ENCODE measurements around the gene CCDC159.

Gene CCDC159

DNA sequence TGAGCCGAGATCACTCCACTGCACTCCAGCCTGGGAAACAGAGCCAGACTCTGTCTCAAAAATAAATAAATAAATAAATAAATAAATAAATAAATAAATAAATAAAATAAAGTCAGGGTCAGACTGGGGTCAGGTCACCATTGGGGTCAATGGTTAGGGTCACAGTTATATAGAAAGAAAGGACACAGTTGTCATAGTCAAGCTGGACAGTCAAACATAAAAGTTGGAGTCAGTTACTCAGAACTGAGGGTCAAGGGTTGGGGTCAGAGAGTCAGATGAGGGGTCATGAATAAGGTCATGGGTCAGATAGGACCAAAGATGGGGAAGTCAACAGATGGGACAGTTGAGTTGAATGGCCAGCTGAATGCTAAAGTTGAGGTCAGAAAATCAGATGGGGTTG, 54.5 kb downstream of the CCDC159 start (continued):
- TF ChIP-seq ZNF510 (tag by site-specific recombination; IDR thresholded peaks at IDR 0.05; ENCODE audit: insufficient replicate concordance) (no peak), ZNF394 (tag by site-specific recombination; IDR thresholded peaks at IDR 0.05; ENCODE audit: borderline replicate concordance) (peak; percentile 97), BCL11A (tag by site-specific recombination; IDR thresholded peaks at IDR 0.05; ENCODE audit: low read depth) (peak; percentile 100), ZNF555 (tag by site-specific recombination; conservative IDR thresholded peaks at IDR 0.05) (peak; percentile 86), ZNF138 (tag by site-specific recombination; IDR thresholded peaks at IDR 0.05; ENCODE audit: borderline replicate concordance) (peak; percentile 80; the same call in 1 of the 2 replicates), BCL11B (tag by site-specific recombination; IDR thresholded peaks at IDR 0.05; ENCODE audit: low read depth) (peak; percentile 100), ZNF623 (tag by site-specific recombination; IDR thresholded peaks at IDR 0.05) (peak; percentile 84), ZNF558 (tag by site-specific recombination; IDR thresholded peaks at IDR 0.05) (peak; percentile 79), ZNF239 (tag by site-specific recombination; IDR thresholded peaks at IDR 0.05) (no peak), GLI2 (tag by site-specific recombination; IDR thresholded peaks at IDR 0.05; ENCODE audit: borderline replicate concordance, low read depth) (peak; percentile 49; the same call in 1 of the 2 replicates), ZNF140 (tag by site-specific recombination; IDR thresholded peaks at IDR 0.05) (peak; percentile 84), YY2 (tag by site-specific recombination; IDR thresholded peaks at IDR 0.05) (no peak), ZFP37 (tag by site-specific recombination; IDR thresholded peaks at IDR 0.05) (0 out of 2 replicates have a peak, but pooled peaks have one; percentile 52), ZNF433 (tag by site-specific recombination; IDR thresholded peaks at IDR 0.05; ENCODE audit: low read depth) (peak; percentile 97), ZNF404 (tag by site-specific recombination; IDR thresholded peaks at IDR 0.05) (peak; percentile 84; the same call in 1 of the 2 replicates), ZBTB21 (tag by site-specific recombination; IDR thresholded peaks at IDR 0.05) (peak; percentile 50; the same call in 1 of the 2 replicates), ZNF548 (tag by site-specific recombination; IDR thresholded peaks at IDR 0.05) (no peak), ZNF341 (tag by site-specific recombination; IDR thresholded peaks at IDR 0.05; ENCODE audit: low read depth) (peak; percentile 25; the same call in 1 of the 2 replicates), ZNF843 (tag by site-specific recombination; IDR thresholded peaks at IDR 0.05) (no peak)
- TF ChIP-seq, protein P1, sequence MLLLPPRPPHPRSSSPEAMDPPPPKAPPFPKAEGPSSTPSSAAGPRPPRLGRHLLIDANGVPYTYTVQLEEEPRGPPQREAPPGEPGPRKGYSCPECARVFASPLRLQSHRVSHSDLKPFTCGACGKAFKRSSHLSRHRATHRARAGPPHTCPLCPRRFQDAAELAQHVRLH (tag by site-specific recombination; IDR thresholded peaks at IDR 0.05) = 0 out of 2 replicates have a peak, but pooled peaks have one; percentile 43
- TF ChIP-seq, protein P2, sequence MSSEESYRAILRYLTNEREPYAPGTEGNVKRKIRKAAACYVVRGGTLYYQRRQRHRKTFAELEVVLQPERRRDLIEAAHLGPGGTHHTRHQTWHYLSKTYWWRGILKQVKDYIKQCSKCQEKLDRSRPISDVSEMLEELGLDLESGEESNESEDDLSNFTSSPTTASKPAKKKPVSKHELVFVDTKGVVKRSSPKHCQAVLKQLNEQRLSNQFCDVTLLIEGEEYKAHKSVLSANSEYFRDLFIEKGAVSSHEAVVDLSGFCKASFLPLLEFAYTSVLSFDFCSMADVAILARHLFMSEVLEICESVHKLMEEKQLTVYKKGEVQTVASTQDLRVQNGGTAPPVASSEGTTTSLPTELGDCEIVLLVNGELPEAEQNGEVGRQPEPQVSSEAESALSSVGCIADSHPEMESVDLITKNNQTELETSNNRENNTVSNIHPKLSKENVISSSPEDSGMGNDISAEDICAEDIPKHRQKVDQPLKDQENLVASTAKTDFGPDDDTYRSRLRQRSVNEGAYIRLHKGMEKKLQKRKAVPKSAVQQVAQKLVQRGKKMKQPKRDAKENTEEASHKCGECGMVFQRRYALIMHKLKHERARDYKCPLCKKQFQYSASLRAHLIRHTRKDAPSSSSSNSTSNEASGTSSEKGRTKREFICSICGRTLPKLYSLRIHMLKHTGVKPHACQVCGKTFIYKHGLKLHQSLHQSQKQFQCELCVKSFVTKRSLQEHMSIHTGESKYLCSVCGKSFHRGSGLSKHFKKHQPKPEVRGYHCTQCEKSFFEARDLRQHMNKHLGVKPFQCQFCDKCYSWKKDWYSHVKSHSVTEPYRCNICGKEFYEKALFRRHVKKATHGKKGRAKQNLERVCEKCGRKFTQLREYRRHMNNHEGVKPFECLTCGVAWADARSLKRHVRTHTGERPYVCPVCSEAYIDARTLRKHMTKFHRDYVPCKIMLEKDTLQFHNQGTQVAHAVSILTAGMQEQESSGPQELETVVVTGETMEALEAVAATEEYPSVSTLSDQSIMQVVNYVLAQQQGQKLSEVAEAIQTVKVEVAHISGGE (tag by site-specific recombination; conservative IDR thresholded peaks at IDR 0.05; ENCODE audit: low read depth) = peak; percentile 81
- TF ChIP-seq, protein P3, sequence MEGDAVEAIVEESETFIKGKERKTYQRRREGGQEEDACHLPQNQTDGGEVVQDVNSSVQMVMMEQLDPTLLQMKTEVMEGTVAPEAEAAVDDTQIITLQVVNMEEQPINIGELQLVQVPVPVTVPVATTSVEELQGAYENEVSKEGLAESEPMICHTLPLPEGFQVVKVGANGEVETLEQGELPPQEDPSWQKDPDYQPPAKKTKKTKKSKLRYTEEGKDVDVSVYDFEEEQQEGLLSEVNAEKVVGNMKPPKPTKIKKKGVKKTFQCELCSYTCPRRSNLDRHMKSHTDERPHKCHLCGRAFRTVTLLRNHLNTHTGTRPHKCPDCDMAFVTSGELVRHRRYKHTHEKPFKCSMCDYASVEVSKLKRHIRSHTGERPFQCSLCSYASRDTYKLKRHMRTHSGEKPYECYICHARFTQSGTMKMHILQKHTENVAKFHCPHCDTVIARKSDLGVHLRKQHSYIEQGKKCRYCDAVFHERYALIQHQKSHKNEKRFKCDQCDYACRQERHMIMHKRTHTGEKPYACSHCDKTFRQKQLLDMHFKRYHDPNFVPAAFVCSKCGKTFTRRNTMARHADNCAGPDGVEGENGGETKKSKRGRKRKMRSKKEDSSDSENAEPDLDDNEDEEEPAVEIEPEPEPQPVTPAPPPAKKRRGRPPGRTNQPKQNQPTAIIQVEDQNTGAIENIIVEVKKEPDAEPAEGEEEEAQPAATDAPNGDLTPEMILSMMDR (tag by site-specific recombination; IDR thresholded peaks at IDR 0.05) = no peak
- TF ChIP-seq, protein P4, sequence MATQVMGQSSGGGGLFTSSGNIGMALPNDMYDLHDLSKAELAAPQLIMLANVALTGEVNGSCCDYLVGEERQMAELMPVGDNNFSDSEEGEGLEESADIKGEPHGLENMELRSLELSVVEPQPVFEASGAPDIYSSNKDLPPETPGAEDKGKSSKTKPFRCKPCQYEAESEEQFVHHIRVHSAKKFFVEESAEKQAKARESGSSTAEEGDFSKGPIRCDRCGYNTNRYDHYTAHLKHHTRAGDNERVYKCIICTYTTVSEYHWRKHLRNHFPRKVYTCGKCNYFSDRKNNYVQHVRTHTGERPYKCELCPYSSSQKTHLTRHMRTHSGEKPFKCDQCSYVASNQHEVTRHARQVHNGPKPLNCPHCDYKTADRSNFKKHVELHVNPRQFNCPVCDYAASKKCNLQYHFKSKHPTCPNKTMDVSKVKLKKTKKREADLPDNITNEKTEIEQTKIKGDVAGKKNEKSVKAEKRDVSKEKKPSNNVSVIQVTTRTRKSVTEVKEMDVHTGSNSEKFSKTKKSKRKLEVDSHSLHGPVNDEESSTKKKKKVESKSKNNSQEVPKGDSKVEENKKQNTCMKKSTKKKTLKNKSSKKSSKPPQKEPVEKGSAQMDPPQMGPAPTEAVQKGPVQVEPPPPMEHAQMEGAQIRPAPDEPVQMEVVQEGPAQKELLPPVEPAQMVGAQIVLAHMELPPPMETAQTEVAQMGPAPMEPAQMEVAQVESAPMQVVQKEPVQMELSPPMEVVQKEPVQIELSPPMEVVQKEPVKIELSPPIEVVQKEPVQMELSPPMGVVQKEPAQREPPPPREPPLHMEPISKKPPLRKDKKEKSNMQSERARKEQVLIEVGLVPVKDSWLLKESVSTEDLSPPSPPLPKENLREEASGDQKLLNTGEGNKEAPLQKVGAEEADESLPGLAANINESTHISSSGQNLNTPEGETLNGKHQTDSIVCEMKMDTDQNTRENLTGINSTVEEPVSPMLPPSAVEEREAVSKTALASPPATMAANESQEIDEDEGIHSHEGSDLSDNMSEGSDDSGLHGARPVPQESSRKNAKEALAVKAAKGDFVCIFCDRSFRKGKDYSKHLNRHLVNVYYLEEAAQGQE (tag by site-specific recombination; IDR thresholded peaks at IDR 0.05) = peak; percentile 77
